T-helper 1 cell treated with Interleukin-12 subunit alpha and Interleukin-12 subunit beta and Interleukin-4 antibody, amounts not matched to agents 30 μg/mL and 1 μg/mL, for 36 hours (primary cell): Measurements from ENCODE around the gene AZU1.

ENCODE experiments used
- H3K27ac Mint-ChIP-seq: one replicate; pipeline ENCODE4 v1.8.0; 2021; ENCODE audit warnings: mild to moderate bottlenecking, mixed read lengths
- H3K27me3 Mint-ChIP-seq: one replicate; pipeline ENCODE4 v1.8.0; 2021; ENCODE audit warnings: low read depth, mixed read lengths
- H3K36me3 Mint-ChIP-seq: one replicate; pipeline ENCODE4 v1.8.0; 2021; ENCODE audit warnings: low read depth, mixed read lengths
- H3K4me1 Mint-ChIP-seq: one replicate; pipeline ENCODE4 v1.8.0; 2021; ENCODE audit warnings: low read depth, mixed read lengths
- H3K4me3 Mint-ChIP-seq: one replicate; pipeline ENCODE4 v1.8.0; 2021; ENCODE audit warnings: mild to moderate bottlenecking, moderate library complexity, mixed read lengths
- H3K9me3 Mint-ChIP-seq: one replicate; pipeline ENCODE4 v1.8.0; 2021; ENCODE audit warnings: mixed read lengths

Gene AZU1

GRCh38 chr19:802498-803098, 25.0 kb upstream of the AZU1 start:
- no peaks in the 10 kb centered on the region for H3K27me3 Mint-ChIP-seq
- no peaks in the 10 kb centered on the region for H3K9me3 Mint-ChIP-seq
- no peak overlapping the region for H3K4me3 Mint-ChIP-seq
- peaks cover 32% of the 10 kb centered on the region for H3K36me3 Mint-ChIP-seq
- no peak overlapping the region for H3K27ac Mint-ChIP-seq
- peaks cover 31% of the 10 kb centered on the region for H3K4me1 Mint-ChIP-seq

DNA sequence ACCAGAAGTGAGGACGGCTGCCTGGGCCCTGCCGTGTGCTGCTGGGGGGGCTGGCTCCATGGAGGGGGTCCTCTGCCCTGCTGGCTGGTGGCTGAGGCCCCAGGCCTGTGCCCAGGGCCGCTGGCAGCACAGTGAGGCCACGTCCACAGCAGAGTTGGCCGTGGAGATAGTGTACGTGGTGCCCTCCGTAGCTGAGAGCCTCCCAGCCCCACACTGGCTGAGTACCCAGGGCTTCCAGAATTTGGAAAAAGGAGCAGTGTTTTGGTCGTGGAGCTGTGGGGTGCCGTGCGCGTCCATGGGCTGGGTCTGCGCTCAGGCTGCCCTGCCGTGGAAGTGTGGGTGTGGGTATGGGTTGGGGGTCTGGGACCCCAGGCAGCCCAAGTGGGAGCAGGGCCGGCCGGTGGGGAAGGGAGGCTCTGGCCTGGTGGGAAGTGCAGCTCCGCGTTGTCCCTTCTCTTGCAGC, 24.5 kb upstream of the AZU1 start:
- peaks cover 35% of the 10 kb centered on the region for H3K36me3 Mint-ChIP-seq
- no peak overlapping the region for H3K4me3 Mint-ChIP-seq
- no peak overlapping the region for H3K27ac Mint-ChIP-seq
- no peaks in the 10 kb centered on the region for H3K27me3 Mint-ChIP-seq
- peaks cover 34% of the 10 kb centered on the region for H3K4me1 Mint-ChIP-seq
- H3K9me3 Mint-ChIP-seq: no peaks in the 10 kb centered on the region

DNA sequence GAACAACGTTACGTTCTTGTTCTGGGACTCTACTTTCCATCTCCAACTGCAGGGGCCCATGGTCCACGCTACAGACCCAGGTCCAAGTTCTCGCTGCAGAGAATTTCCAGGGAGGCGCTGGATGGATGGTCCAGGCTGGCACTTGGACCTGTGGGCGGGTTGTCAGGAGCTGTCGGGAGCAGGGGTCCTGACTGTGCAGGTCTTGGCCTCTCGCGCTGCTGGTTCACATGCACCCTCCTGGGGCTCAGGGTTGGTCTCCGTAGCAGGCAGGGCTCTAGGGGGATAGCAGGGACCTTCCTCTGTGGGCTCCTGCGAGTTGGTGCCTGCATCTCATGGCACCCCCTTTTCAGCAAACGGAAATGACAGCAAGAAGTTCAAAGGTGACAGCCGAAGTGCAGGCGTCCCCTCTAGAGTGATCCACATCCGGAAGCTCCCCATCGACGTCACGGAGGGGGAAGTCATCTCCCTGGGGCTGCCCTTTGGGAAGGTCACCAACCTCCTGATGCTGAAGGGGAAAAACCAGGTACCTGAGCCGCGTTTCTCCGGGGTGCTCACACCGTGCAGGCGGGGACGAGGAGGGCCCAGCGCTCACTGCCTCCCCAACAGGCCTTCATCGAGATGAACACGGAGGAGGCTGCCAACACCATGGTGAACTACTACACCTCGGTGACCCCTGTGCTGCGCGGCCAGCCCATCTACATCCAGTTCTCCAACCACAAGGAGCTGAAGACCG, 23.8 kb upstream of the AZU1 start:
- no peak overlapping the region for H3K27ac Mint-ChIP-seq
- H3K4me1 Mint-ChIP-seq: peaks cover 34% of the 10 kb centered on the region
- peaks cover 34% of the 10 kb centered on the region for H3K36me3 Mint-ChIP-seq
- no peak overlapping the region for H3K4me3 Mint-ChIP-seq
- no peaks in the 10 kb centered on the region for H3K27me3 Mint-ChIP-seq
- no peaks in the 10 kb centered on the region for H3K9me3 Mint-ChIP-seq

GRCh38 chr19:804419-805165, 23.0 kb upstream of the AZU1 start:
- Mint-ChIP-seq H3K4me1 (peaks cover 27% of the 10 kb centered on the region), H3K27ac (no peak overlapping the region), H3K36me3 (peaks cover 30% of the 10 kb centered on the region), H3K4me3 (no peak overlapping the region), H3K9me3 (no peaks in the 10 kb centered on the region), H3K27me3 (no peaks in the 10 kb centered on the region)

DNA sequence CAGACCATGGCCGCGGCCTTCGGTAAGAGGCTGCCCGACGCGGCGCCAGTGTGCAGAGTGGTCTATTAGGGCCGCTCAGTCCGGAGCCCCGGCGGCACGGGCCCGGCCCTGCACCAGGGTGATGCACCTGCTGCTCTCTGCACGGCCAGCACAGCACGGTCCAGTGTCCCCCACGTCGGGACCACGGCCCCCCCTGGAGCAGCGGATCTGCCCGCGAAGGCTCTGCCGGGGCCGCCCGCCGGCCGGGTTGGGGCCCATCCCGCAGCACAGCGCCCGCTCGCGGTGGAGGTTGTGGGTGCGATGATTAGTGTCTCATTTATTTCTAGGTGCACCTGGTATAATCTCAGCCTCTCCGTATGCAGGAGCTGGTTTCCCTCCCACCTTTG, 22.5 kb upstream of the AZU1 start:
- no peaks in the 10 kb centered on the region for H3K9me3 Mint-ChIP-seq
- H3K27me3 Mint-ChIP-seq: no peaks in the 10 kb centered on the region
- H3K36me3 Mint-ChIP-seq: peaks cover 28% of the 10 kb centered on the region
- peaks cover 21% of the 10 kb centered on the region for H3K4me1 Mint-ChIP-seq
- H3K27ac Mint-ChIP-seq: no peak overlapping the region
- no peak overlapping the region for H3K4me3 Mint-ChIP-seq

DNA sequence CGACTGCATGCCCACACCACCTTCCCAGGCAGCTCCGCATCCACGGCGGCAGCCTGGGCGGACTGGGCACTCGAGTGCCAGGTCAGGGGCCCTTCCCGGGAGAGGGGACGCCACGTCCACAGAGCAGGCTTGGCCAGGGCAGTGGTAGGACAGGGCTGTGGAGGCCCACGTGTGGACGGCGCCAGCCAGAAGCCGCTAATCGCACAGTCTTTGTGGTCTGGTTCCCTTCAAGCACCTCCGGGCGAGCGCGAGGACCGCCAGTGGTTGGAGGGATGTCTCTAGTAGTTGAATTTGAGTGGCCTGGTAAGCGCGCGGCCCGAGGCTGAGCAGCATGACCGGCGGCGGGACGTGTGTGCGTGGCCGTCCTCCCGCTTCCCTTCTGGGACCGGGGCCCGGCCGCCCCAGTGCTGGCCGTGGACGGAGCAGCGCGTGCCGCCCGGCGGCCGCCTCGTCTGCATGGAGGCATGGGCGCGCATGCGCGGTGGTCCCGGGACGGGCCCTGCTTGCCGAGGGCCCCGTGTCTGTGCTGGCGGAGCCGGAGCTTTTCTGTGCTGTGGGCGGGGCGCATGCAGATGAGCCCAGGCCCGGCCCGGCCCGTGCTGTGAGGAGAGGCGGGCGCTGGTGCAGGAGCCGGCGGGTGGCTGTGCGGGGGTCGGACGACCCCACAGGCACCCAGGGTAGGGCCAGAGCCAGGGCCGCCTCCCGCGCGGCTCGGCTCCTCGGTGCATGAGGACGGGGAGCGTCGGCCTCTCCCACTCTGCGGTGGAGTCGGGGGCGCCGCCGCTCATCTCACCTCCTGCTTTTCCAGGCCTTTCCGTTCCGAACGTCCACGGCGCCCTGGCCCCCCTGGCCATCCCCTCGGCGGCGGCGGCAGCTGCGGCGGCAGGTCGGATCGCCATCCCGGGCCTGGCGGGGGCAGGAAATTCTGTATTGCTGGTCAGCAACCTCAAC, 21.8 kb upstream of the AZU1 start:
- peaks cover 16% of the 10 kb centered on the region for H3K4me1 Mint-ChIP-seq
- no peaks in the 10 kb centered on the region for H3K9me3 Mint-ChIP-seq
- no peaks in the 10 kb centered on the region for H3K27me3 Mint-ChIP-seq
- H3K27ac Mint-ChIP-seq: no peak overlapping the region
- peaks cover 27% of the 10 kb centered on the region for H3K36me3 Mint-ChIP-seq
- no peak overlapping the region for H3K4me3 Mint-ChIP-seq

- peaks cover 29% of the 10 kb centered on the region for H3K36me3 Mint-ChIP-seq
- H3K27me3 Mint-ChIP-seq: no peaks in the 10 kb centered on the region
- H3K27ac Mint-ChIP-seq: no peak overlapping the region
- H3K4me3 Mint-ChIP-seq: no peak overlapping the region
- H3K9me3 Mint-ChIP-seq: no peaks in the 10 kb centered on the region
- H3K4me1 Mint-ChIP-seq: peaks cover 8% of the 10 kb centered on the region
Observed at GRCh38 chr19:806815-807421, 20.7 kb upstream of the AZU1 start.

GRCh38 chr19:807627-808422, 19.8 kb upstream of the AZU1 start:
- peaks cover 26% of the 10 kb centered on the region for H3K36me3 Mint-ChIP-seq
- no peaks in the 10 kb centered on the region for H3K9me3 Mint-ChIP-seq
- no peak overlapping the region for H3K27ac Mint-ChIP-seq
- no peak overlapping the region for H3K4me3 Mint-ChIP-seq
- H3K27me3 Mint-ChIP-seq: no peaks in the 10 kb centered on the region
- peaks cover 6% of the 10 kb centered on the region for H3K4me1 Mint-ChIP-seq

DNA sequence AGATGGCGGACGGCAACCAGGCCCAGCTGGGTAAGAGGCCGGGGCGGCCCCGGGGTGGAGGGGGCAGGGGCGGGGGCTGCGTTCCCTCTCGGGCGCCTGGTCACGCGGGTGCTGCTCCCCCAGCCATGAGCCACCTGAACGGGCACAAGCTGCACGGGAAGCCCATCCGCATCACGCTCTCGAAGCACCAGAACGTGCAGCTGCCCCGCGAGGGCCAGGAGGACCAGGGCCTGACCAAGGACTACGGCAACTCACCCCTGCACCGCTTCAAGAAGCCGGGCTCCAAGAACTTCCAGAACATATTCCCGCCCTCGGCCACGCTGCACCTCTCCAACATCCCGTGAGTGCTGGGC, 19.2 kb upstream of the AZU1 start:
- Mint-ChIP-seq H3K4me3 (no peak overlapping the region), H3K9me3 (no peaks in the 10 kb centered on the region), H3K27ac (no peak overlapping the region), H3K27me3 (no peaks in the 10 kb centered on the region), H3K36me3 (peaks cover 24% of the 10 kb centered on the region), H3K4me1 (peaks cover 6% of the 10 kb centered on the region)

GRCh38 chr19:810077-810855, 17.4 kb upstream of the AZU1 start:
- H3K4me3 Mint-ChIP-seq: no peak overlapping the region
- peaks cover 6% of the 10 kb centered on the region for H3K4me1 Mint-ChIP-seq
- no peak overlapping the region for H3K27ac Mint-ChIP-seq
- peaks cover 25% of the 10 kb centered on the region for H3K36me3 Mint-ChIP-seq
- no peaks in the 10 kb centered on the region for H3K9me3 Mint-ChIP-seq
- no peaks in the 10 kb centered on the region for H3K27me3 Mint-ChIP-seq

DNA sequence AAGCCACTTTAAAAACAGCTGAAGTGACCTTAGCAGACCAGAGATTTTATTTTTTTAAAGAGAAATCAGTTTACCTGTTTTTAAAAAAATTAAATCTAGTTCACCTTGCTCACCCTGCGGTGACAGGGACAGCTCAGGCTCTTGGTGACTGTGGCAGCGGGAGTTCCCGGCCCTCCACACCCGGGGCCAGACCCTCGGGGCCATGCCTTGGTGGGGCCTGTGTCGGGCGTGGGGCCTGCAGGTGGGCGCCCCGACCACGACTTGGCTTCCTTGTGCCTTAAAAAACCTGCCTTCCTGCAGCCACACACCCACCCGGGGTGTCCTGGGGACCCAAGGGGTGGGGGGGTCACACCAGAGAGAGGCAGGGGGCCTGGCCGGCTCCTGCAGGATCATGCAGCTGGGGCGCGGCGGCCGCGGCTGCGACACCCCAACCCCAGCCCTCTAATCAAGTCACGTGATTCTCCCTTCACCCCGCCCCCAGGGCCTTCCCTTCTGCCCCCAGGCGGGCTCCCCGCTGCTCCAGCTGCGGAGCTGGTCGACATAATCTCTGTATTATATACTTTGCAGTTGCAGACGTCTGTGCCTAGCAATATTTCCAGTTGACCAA, 16.7 kb upstream of the AZU1 start:
- H3K27ac Mint-ChIP-seq: no peak overlapping the region
- peaks cover 6% of the 10 kb centered on the region for H3K4me1 Mint-ChIP-seq
- H3K27me3 Mint-ChIP-seq: no peaks in the 10 kb centered on the region
- no peak overlapping the region for H3K4me3 Mint-ChIP-seq
- H3K36me3 Mint-ChIP-seq: peaks cover 30% of the 10 kb centered on the region
- H3K9me3 Mint-ChIP-seq: peaks cover 3% of the 10 kb centered on the region

GRCh38 chr19:811506-812048, 16.1 kb upstream of the AZU1 start:
- peaks cover 34% of the 10 kb centered on the region for H3K36me3 Mint-ChIP-seq
- peaks cover 6% of the 10 kb centered on the region for H3K4me1 Mint-ChIP-seq
- H3K27me3 Mint-ChIP-seq: no peaks in the 10 kb centered on the region
- no peak overlapping the region for H3K4me3 Mint-ChIP-seq
- H3K27ac Mint-ChIP-seq: no peak overlapping the region
- H3K9me3 Mint-ChIP-seq: peaks cover 4% of the 10 kb centered on the region
